HG02759 (cell line): ENCODE data around the gene F10.

Experiments
- ATAC-seq: cut with Tn5 transposase; IDR thresholded peaks from one replicate; pipeline ENCODE4 v1.9.1; 2021; ENCODE audit warnings: mild to moderate bottlenecking, moderate library complexity; ENCODE audit not compliant: unreplicated experiment

F10 gene

DNA sequence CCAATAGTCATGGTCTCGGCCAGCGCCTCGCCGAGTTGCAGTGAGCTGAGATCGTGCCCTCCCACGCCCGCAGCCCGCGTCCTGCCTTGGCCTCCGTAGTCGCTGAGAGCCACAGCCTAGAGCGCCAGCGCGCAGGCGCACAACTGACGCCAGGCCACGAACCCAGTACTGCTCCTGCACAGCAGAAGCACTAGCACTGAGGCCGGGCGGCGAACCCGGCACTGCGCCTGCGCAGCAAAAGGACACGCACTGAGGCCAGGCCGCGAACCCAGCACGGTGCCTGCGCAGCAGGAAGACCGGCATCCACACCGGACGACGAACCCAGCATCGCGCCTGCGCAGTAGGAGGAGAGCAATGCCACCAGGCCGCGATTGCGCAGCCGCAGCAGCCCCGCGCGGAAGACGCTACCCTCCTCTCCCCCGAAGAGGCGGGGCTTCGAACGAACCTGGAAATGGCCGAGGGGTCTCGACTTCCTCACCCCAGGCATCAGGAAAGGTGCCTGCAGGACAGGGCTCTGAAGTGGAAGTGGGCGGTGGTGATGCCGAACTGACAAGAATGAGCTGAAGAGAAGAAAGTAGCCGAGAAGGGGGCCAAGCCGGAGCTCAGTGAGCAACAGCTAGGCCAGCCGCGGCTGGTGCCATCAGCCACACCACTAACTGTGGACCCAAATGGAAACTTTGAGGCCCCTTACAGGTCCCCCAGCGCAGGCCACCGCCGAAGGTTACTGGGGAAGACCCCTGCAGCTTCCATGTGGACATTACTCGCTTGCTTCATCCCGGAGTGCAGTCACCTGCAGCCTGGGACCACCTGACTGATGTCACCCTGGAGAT lies 7.5 kb downstream of the F10 start:
- ATAC-seq: no peak

DNA sequence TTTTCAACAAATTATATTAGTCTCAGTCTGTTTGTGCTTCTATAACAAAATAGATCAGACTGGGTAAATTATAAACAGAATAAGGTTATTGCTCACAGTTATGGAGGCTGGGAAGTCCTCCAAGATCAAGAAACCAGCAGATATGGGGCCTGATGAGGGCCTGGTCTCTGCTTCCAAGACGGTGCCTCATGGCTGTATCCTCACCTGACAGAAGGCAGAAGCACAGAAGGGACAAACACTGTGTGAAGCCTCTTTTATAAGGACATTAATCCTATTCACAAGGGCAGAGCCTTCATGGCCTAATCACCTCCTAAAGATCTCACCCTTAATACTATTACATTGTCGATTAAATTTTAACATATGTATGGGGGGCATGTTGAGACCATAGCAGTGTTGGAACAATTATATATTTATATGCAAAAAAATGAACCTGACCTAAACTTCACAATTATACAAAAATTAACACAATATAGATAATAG lies 12.7 kb downstream of the F10 start:
- ATAC-seq: no peak

DNA sequence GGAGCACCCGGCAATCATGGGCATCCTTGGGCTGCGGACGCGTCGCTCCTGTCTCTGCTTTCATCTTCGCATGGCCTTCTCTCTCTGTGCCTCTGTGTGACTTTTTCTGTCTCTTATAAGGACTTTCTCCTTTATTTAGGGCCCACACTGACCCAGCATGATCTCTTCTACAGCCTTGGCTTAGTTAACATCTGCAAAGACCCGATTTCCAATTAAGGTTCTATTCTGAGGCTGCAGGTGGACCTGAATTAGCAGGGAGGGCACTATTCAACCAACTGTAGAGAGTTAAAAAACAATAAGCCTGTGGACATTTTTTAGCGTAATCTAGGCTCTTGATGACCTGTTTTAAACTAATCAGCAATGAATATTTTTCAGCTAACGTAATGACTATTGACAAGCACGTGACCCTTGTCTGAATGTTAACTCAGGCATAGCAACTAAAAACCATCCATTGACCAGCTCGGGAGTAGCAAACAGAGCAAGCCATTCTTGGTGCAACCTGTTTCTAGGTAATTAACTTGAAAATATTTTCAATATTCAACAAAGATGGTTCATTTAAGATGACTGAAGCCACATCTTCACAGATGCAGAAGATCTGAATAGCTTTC lies 15.2 kb downstream of the F10 start:
- ATAC-seq: no peak

DNA sequence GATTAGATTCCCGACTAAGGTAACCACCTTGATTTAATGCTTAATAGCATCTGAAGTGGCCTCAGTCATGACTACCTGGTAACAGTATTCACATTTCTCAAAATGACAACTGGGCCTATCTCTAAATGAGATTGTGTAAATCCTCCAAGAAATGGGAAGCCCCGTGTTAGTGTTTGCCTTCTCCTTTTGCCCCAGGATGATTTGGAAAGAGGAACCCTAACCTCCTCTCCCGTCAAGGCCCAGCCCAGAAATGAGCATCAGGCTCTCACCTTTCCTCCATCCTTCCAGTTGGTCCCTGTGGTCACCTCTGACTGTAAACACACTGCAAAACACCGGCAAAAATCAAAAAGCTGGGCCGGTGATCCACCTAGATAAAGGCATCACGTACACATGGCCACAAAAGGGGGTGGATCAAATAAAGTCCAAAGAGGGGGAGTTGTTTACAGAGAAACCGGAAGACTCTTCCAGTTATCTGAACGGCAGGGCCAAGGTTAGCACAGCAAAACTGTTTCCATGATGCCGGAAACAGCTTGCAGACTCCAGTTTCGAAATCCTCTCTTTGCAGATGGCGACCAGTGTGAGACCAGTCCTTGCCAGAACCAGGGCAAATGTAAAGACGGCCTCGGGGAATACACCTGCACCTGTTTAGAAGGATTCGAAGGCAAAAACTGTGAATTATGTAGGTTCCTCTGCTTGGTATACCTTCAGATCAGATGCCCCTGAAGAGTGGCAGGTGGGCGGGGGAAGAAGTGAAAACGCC lies 16.4 kb downstream of the F10 start:
- ATAC-seq: no peak

DNA sequence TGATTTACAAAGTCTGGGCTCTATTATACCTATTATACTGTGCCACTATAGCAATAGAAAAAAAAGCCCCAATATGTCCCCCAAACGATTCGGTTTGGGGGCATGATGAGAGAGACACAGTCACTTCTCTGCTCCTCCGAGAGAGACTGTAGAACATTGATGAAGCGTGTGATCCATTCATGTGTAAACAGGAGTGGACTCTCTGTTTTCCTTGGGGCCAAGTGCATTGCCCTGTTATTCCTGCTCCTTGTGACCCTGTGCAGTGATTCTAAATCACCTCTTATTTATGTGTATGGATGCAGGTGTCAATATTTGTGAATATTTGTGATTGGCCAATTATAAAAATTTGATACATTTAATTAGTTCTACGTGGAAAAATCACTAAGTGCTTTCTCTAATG lies 17.0 kb downstream of the F10 start:
- no peak for ATAC-seq

DNA sequence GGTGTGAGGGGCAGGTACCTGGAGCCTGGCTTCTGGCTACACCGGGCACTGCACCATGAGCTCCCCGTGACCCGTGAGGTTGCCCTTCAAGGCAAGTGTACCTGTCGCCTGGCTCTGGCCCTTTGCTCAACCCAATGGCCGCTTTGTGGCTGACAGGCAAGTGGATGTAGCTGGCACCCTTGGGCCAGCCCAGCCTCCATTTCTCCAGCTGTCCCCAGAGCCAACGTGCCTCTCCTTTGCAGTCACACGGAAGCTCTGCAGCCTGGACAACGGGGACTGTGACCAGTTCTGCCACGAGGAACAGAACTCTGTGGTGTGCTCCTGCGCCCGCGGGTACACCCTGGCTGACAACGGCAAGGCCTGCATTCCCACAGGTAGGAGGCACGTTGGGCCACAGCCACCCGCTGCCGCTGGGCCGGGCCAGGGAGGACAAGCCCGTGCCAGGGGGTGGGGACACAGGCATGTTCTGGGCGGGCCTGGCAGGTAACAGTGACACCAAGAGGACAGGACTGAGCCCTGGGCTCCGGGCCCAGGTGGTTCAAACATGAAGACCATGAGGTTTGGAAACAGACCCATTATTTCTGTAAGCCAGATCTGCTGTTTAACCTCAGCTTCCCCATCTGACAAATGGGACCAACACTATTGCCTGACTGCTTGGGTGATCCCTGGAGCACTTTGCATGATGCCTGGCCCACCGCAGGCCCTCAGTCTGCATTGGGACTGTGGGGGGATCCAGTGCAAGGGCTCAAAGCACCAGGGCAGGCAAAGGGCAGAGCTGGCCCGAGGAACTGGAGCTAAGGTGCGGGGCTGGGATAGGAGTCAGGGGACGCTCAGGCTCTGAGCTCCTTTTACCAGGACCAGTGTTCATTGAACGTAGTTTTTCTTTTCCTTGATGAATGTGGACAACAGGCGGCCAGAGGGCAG lies 18.3 kb downstream of the F10 start:
- ATAC-seq: no peak

DNA sequence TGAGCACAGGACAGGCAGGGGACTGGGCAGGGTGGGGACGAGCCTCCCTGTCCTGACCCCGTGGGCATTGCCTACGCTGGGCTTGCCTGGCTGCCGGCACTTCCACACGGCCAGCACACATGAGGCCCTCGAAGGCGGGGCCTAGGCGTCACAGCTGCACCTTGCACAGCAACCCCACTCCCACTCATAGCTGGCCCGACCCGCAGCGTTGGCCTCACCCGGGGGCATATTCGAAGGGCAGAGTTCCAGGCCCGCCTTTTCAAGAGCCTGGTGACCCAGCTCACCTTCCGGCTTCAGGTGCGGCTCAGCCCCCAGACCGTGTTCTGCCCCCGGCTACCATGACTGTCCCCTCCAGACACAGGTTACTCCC lies 19.0 kb downstream of the F10 start:
- no peak for ATAC-seq

DNA sequence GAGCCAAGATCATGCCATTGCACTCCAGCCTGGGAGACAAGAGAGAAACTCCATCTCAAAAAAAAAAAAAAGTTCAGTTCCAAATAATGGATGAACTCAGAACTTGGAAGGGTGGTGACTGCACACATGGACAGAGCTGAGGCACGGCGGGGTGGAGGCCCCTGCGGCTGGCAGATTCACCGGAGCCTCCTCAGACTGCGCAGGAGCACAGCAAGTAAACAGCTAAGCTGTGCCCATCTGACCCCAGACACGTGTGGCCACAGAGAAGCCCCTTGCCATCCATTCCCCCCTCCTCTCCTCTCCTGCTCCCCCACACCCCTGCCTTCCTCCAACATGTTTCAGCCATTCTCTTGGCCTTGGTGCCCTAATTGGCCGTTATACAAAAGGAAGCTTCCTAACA lies 20.3 kb downstream of the F10 start:
- ATAC-seq: no peak

DNA sequence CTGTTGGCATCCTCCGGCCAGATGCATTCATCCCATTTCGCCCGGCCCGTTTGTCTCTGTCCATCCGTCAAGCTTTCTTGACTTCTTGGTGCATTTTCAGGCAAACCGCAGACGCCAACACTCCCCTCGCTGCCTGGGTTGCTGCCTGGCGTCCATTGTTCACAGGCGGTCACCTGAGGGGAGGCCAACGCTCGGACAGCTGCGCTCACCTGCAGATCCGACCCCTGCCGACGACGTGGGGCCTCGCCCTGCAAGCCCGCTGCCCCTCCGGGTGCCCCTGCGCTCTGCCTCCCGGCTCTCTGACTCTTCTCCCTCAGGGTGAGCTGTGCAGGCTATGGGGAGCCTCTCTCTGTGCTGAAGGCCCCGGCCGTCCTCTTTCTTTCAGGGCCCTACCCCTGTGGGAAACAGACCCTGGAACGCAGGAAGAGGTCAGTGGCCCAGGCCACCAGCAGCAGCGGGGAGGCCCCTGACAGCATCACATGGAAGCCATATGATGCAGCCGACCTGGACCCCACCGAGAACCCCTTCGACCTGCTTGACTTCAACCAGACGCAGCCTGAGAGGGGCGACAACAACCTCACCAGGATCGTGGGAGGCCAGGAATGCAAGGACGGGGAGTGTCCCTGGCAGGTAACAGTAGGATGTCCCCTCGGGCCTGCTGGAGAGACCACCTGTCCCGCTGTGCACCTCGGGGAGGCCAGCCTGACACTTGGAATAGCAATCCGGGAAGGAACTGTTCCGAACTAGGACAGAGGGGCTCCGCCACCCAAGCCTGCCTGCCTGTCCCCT lies 21.1 kb downstream of the F10 start:
- no peak for ATAC-seq

DNA sequence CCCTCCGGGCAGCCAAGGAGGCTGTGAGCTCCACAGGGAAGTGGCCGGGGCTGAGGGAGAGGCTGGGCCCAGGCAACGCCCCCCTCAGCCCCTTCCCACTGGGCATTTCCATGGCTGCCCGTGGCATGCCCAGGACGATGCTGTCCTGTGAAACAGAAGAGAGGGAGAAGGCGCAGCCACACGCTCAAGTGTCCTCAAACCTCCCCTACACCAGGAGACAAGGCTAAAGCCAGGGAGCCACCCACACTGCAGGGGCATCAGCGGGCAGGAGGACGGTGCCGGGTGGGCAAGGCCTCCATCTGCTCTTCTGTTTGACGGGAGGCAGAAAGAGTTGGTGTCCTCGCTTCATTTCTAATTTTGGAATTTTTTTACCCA lies 21.6 kb downstream of the F10 start:
- ATAC-seq: no peak

DNA sequence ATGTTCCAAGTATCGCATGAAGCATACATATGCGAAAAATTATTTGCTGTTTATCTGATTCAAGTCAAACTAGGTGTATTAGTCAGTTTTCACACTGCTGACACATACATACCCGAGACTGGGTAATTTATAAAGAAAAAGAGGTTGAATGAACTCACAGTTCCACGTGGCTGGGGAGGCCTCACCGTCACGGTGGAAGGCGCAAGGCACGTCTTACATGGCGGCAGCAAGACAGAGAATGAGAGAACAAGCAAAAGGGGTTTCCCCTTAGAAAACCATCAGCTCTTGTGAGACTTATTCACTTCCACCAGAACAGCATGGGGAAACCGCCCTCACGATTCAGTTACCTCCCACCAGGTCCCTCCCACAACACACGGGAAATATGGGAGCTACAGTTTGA lies 22.9 kb downstream of the F10 start:
- ATAC-seq: no peak

DNA sequence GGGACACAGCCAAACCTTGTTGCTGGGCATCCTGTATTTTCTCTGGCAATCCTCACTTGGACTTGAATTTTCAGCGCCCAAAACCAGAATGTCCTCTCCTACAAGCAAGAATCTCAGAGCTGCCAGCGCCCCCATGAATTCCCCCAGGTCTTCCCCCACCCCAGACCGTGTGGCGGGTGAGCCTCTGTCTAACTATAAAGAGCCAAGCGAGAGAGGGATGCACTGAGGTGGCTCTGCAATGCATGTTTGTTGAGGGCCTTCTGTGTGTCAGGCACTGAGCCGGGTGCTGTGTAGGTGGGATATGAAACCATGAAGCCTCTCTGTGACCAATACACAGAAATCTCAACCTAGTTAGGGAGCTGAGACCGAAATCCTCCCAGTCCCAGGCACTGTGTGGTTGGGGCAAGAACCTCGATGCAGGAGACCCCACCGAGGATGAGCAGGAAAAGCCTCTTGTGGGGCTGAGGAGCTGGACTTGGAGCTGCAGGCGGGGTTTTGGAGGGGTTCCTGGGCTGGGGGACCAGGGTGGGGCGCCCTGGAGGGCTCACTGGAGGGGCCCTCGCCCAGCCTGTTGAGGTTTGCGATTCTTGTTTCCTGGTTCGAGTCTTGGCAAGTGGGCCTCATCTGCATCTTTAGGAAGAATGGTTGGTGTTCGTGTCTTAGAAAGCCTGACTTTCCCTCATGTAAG lies 23.5 kb downstream of the F10 start:
- ATAC-seq: no peak

DNA sequence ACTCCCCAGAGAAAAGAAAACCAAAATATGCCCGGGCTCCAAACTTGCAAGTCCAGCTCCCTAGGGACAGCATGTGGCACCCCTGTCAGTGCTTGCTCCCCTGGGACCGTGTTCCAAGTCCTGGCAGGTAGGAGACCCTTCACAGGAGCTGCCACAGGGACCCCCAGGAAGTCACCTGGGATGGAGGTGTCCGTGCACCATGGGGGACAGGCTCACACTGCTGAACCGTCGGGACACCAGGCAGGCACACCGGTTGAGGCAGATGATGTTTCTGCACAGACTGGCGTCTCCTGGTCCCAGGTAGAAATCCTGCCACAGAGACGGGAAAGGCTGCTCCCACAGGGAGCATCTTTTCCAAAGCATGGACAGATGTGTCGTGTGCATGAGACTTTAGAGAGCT lies 24.2 kb downstream of the F10 start:
- ATAC-seq: no peak

DNA sequence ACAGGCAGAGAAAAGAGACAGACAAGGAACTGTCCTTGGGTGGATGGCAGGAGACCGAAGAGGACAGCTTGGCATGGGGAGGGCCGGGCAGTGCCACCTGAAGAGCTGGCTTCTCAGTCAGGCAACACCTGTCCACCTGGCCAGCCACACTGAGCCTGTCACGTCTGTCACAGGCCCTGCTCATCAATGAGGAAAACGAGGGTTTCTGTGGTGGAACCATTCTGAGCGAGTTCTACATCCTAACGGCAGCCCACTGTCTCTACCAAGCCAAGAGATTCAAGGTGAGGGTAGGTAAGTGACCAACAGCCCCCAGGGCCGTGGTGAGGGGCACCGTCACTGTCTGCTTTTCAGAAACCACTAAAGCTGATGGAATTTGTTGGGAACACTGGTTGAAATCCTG lies 24.6 kb downstream of the F10 start:
- no peak for ATAC-seq

DNA sequence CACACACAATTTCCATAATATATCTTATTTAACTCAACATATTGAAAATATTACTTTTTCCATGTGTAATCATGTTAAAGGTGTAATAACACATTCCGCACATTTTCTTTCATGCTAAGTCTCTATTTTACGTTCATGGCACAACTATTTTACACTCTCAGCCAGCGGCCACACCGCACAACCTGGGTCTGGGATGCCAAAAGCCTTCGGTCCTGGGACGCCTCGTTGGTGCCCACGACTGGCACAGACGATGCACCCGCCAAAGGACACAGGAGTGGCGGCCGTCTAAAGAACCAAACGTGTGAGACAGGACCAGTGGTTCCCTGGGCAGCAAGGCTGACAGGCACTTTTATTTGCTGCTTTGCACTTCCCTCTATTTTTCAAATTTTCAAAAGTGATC lies 25.8 kb downstream of the F10 start:
- ATAC-seq: no peak

DNA sequence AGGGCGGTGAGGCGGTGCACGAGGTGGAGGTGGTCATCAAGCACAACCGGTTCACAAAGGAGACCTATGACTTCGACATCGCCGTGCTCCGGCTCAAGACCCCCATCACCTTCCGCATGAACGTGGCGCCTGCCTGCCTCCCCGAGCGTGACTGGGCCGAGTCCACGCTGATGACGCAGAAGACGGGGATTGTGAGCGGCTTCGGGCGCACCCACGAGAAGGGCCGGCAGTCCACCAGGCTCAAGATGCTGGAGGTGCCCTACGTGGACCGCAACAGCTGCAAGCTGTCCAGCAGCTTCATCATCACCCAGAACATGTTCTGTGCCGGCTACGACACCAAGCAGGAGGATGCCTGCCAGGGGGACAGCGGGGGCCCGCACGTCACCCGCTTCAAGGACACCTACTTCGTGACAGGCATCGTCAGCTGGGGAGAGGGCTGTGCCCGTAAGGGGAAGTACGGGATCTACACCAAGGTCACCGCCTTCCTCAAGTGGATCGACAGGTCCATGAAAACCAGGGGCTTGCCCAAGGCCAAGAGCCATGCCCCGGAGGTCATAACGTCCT lies 26.4 kb downstream of the F10 start:
- no peak for ATAC-seq

DNA sequence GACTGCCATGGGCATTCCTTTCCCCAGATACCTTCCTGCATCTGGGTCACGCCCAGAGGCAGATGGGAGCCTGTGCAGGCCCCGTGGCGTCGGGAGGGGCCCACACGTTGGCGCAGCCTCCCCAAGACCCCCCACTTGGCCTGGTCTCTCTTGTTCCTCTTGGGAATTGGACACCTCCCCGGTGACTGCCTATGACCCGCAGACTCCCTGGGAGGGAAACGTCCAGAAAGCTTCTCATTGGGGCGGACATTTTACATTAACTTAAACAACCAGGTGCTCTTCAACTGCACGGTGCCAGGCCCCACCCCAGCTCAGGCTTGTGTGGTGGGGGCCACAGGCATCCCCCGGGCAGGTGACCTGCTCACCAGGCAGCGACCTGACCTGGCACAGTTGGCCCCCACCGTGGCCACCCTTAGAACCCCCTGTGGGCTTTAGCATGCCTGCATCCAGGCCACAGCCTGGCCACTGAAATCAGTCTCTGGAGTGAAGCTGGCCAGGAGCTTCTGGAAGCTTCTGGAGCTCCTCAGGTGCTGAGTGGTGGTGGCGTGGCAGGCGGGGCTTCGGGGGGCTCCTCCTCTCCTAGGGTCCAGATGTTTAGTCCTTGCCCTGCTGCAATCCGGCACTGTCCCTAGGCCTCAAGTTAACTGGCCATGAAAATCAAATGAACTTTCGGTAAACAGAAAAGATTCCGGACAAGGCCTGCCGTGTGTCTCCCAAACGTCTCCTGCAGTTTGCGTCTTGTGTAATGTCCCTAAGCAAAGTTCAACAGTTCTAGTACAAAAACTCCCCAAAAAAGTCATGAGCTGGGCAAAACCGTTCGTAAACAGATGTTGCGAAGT lies 27.3 kb downstream of the F10 start:
- ATAC-seq: no peak
